GM23338 (cell line): ENCODE measurements around the gene CDK11A. TPM values are rescaled to one million over a fixed set of nuclear protein-coding genes. Genes with fewer than 3 reads are reported as not detected.

Experiments used
- ATAC-seq: fragments of 200-7000 bp; cut with Tn5 transposase; 3 replicates; pipeline ENCODE4 v1.9.1; 2020
- DNase-seq: peaks from one replicate; pipeline ENCODE4 v3.0.0-alpha.2; 2015; ENCODE audit warnings: low spot score
- H2AFZ ChIP-seq: fragments of 200-600 bp; sonication (generic); 2 replicates; pipeline ENCODE4 v1.8.0; 2016; ENCODE audit warnings: antibody characterized with exemption, mild to moderate bottlenecking, moderate library complexity
- H3F3A ChIP-seq: fragments of 200-600 bp; sonication (generic); replicated peaks from 2 replicates; pipeline ENCODE4 v1.8.0; 2017; ENCODE audit warnings: antibody characterized with exemption, mixed run types, low read depth
- H3K27ac ChIP-seq: fragments of 200-600 bp; sonication (generic); 2 replicates; pipeline ENCODE4 v1.6.1; 2016; ENCODE audit warnings: low read depth
- H3K27me3 ChIP-seq: fragments of 200-600 bp; sonication (generic); 2 replicates; pipeline ENCODE4 v1.8.0; 2016; ENCODE audit warnings: mild to moderate bottlenecking, mixed run types, moderate library complexity; ENCODE audit not compliant: insufficient read depth
- H3K36me3 ChIP-seq: fragments of 200-600 bp; sonication (generic); 2 replicates; pipeline ENCODE4 v1.8.0; 2016; ENCODE audit warnings: mild to moderate bottlenecking; ENCODE audit not compliant: insufficient read depth
- H3K4me1 ChIP-seq: fragments of 200-600 bp; sonication (generic); 2 replicates; pipeline ENCODE4 v1.8.0; 2016; ENCODE audit warnings: mild to moderate bottlenecking, moderate library complexity; ENCODE audit not compliant: insufficient read depth
- H3K4me2 ChIP-seq: fragments of 200-600 bp; sonication (generic); 2 replicates; pipeline ENCODE4 v1.7.1; 2017; ENCODE audit warnings: mixed run types
- H3K4me3 ChIP-seq: fragments of 200-600 bp; sonication (generic); 2 replicates; pipeline ENCODE4 v1.6.1; 2016; ENCODE audit warnings: mixed run types
- H3K79me2 ChIP-seq: fragments of 200-600 bp; sonication (generic); replicated peaks from 2 replicates; pipeline ENCODE4 v1.8.0; 2017; ENCODE audit warnings: mild to moderate bottlenecking; ENCODE audit not compliant: insufficient read depth
- H3K9me2 ChIP-seq: fragments of 200-600 bp; sonication (generic); 2 replicates; pipeline ENCODE4 v1.8.0; 2017; ENCODE audit not compliant: insufficient read depth
- H4K20me1 ChIP-seq: fragments of 200-600 bp; sonication (generic); replicated peaks from 2 replicates; pipeline ENCODE4 v1.8.0; 2017; ENCODE audit warnings: mild to moderate bottlenecking; ENCODE audit not compliant: insufficient read depth
- H3K27ac Mint-ChIP-seq: 2 replicates; pipeline ENCODE4 v1.8.0; 2020; ENCODE audit warnings: inconsistent platforms, mild to moderate bottlenecking, moderate library complexity, mixed read lengths
- H3K27me3 Mint-ChIP-seq: 3 replicates; pipeline ENCODE4 v1.8.0; 2022; ENCODE audit warnings: low read depth, mild to moderate bottlenecking, moderate library complexity, mixed read lengths, inconsistent platforms; ENCODE audit not compliant: insufficient read depth, poor library complexity
- H3K36me3 Mint-ChIP-seq: 3 replicates; pipeline ENCODE4 v1.8.0; 2021; ENCODE audit warnings: low read depth, mild to moderate bottlenecking, inconsistent platforms, moderate library complexity, mixed read lengths
- H3K4me1 Mint-ChIP-seq: 3 replicates; pipeline ENCODE4 v1.8.0; 2020; ENCODE audit warnings: mild to moderate bottlenecking, inconsistent platforms, mixed read lengths
- H3K4me3 Mint-ChIP-seq: 3 replicates; pipeline ENCODE4 v1.8.0; 2021; ENCODE audit warnings: moderate library complexity, mild to moderate bottlenecking, inconsistent platforms, mixed read lengths
- H3K9me3 Mint-ChIP-seq: 3 replicates; pipeline ENCODE4 v1.8.0; 2020; ENCODE audit warnings: moderate library complexity, mild to moderate bottlenecking, inconsistent platforms, mixed read lengths
- CREB1 ChIP-seq: fragments of 250-450 bp; sonication (Bioruptor Pico); IDR thresholded peaks from 2 replicates; pipeline ENCODE4 v1.5.0; 2020; ENCODE audit warnings: low read depth, mild to moderate bottlenecking, moderate library complexity
- CTCF ChIP-seq, 2 experiments: fragments of 200-600 bp in 1 of 2; sonication (generic) in 1 of 2; conservative IDR thresholded peaks; 2 replicates each; pipeline versions ENCODE4 v1.5.1 to v1.6.1; 2016 to 2017; ENCODE audit warnings: antibody characterized with exemption in 2 of 2, low read depth in 2 of 2, mild to moderate bottlenecking in 2 of 2, moderate library complexity in 1 of 2
- EZH2 ChIP-seq: fragments of 200-600 bp; sonication (generic); IDR thresholded peaks from one replicate; pipeline ENCODE4 v1.8.0; 2017; ENCODE audit warnings: antibody characterized with exemption, mild to moderate bottlenecking, low read depth; ENCODE audit not compliant: unreplicated experiment
- EZH2phosphoT487 ChIP-seq: fragments of 200-600 bp; sonication (generic); IDR thresholded peaks from one replicate; pipeline ENCODE4 v1.8.1; 2018; ENCODE audit warnings: antibody characterized with exemption; ENCODE audit not compliant: unreplicated experiment
- NANOG ChIP-seq: IDR thresholded peaks from 2 replicates; pipeline ENCODE4 v1.6.1; 2016; ENCODE audit warnings: antibody characterized with exemption, borderline replicate concordance
- POLR2AphosphoS5 ChIP-seq: IDR thresholded peaks from 2 replicates; pipeline ENCODE4 v1.6.1; 2016; ENCODE audit warnings: antibody characterized with exemption, low read depth
- REST ChIP-seq: IDR thresholded peaks from one replicate; pipeline ENCODE4 v1.6.1; 2018; ENCODE audit warnings: antibody characterized with exemption; ENCODE audit not compliant: unreplicated experiment
- STAT1 ChIP-seq: IDR thresholded peaks from one replicate; pipeline ENCODE4 v1.6.1; 2016; ENCODE audit warnings: antibody characterized with exemption; ENCODE audit not compliant: unreplicated experiment
- ZNF331 ChIP-seq: fragments of 250-450 bp; sonication (Bioruptor Pico); IDR thresholded peaks from 2 replicates; pipeline ENCODE4 v1.5.0; 2020; ENCODE audit warnings: low read depth, mild to moderate bottlenecking, moderate library complexity
- polyA plus RNA-seq: library from polyadenylated mRNA; unstranded; fragments of >200 nt; fragmentation: Nextera tagmentation; extraction: Ambion mirVana; gene quantifications from 2 replicates; pipeline ENCODE4 v1.2.1, GENCODE V29; 2016
- total RNA-seq: library from RNA; depleted of rRNA; stranded (reverse); fragments of >200 nt; shearing (Covaris generic); gene quantifications from 2 replicates; pipeline ENCODE4 v1.2.3, GENCODE V29; 2014
- TF ChIP-seq, protein P1 (sequence below): fragments of 250-450 bp; sonication (Bioruptor Pico); IDR thresholded peaks from 2 replicates; pipeline ENCODE4 v1.5.0; 2020; ENCODE audit warnings: mild to moderate bottlenecking, moderate library complexity

CDK11A gene
- total and polyA plus RNA-seq, 2 experiments from 2014 or later: 22.8 to 72.6 TPM

DNA sequence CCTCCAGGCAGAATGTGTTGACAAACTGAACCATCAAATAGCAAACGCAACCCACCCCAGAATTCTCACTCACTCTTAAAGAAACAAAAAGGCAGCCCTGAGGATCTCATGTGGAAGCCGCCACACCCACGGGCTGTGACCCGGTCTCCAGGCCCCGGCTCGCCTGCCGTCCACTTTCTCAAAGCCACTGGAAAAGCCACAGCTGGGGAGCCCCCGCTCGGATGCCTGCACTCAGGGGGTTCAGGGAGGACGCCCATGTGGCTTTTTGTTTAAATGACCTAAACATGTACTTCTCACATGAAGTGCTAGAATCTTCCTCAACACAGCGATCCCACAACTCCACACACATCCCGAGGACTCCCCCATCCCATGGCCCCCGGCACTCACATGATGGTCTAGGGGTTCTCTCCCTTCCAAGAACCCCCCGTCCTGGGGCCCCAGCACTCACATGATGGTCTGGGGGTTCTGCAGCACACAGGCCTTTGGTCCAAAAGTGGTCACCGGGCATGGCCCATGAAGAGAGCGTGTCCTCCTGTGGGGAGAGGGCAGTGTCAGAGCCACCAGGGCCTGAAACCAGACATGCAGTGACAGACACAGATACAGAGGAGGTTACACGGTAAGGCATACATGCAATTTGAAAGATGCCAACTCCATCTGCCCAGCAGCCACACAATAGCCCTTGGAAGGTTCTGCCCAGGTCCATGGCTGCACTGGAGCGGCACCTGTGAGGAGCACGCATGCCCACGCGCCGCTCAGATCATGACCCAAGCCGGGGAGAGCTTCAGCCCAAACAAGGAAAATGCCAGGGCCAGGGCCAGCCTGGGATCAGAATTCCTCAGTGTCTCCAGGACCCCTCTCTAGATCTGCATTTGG is 37.6 kb upstream of the CDK11A start (continued):
- TF ChIP-seq, protein P1, sequence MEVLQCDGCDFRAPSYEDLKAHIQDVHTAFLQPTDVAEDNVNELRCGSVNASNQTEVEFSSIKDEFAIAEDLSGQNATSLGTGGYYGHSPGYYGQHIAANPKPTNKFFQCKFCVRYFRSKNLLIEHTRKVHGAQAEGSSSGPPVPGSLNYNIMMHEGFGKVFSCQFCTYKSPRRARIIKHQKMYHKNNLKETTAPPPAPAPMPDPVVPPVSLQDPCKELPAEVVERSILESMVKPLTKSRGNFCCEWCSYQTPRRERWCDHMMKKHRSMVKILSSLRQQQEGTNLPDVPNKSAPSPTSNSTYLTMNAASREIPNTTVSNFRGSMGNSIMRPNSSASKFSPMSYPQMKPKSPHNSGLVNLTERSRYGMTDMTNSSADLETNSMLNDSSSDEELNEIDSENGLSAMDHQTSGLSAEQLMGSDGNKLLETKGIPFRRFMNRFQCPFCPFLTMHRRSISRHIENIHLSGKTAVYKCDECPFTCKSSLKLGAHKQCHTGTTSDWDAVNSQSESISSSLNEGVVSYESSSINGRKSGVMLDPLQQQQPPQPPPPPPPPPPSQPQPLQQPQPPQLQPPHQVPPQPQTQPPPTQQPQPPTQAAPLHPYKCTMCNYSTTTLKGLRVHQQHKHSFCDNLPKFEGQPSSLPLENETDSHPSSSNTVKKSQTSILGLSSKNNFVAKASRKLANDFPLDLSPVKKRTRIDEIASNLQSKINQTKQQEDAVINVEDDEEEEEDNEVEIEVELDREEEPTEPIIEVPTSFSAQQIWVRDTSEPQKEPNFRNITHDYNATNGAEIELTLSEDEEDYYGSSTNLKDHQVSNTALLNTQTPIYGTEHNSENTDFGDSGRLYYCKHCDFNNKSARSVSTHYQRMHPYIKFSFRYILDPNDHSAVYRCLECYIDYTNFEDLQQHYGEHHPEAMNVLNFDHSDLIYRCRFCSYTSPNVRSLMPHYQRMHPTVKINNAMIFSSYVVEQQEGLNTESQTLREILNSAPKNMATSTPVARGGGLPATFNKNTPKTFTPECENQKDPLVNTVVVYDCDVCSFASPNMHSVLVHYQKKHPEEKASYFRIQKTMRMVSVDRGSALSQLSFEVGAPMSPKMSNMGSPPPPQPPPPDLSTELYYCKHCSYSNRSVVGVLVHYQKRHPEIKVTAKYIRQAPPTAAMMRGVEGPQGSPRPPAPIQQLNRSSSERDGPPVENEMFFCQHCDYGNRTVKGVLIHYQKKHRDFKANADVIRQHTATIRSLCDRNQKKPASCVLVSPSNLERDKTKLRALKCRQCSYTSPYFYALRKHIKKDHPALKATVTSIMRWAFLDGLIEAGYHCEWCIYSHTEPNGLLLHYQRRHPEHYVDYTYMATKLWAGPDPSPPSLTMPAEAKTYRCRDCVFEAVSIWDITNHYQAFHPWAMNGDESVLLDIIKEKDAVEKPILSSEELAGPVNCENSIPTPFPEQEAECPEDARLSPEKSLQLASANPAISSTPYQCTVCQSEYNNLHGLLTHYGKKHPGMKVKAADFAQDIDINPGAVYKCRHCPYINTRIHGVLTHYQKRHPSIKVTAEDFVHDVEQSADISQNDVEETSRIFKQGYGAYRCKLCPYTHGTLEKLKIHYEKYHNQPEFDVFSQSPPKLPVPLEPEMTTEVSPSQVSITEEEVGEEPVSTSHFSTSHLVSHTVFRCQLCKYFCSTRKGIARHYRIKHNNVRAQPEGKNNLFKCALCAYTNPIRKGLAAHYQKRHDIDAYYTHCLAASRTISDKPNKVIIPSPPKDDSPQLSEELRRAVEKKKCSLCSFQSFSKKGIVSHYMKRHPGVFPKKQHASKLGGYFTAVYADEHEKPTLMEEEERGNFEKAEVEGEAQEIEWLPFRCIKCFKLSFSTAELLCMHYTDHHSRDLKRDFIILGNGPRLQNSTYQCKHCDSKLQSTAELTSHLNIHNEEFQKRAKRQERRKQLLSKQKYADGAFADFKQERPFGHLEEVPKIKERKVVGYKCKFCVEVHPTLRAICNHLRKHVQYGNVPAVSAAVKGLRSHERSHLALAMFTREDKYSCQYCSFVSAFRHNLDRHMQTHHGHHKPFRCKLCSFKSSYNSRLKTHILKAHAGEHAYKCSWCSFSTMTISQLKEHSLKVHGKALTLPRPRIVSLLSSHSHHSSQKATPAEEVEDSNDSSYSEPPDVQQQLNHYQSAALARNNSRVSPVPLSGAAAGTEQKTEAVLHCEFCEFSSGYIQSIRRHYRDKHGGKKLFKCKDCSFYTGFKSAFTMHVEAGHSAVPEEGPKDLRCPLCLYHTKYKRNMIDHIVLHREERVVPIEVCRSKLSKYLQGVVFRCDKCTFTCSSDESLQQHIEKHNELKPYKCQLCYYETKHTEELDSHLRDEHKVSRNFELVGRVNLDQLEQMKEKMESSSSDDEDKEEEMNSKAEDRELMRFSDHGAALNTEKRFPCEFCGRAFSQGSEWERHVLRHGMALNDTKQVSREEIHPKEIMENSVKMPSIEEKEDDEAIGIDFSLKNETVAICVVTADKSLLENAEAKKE (CRISPR knock-in tag): no peak
- TF ChIP-seq NANOG (no peak), EZH2phosphoT487 (no peak), CTCF (conservative IDR thresholded peaks at IDR 0.05; ENCODE audit: low read depth in 2 of 2) (no peak)

DNA sequence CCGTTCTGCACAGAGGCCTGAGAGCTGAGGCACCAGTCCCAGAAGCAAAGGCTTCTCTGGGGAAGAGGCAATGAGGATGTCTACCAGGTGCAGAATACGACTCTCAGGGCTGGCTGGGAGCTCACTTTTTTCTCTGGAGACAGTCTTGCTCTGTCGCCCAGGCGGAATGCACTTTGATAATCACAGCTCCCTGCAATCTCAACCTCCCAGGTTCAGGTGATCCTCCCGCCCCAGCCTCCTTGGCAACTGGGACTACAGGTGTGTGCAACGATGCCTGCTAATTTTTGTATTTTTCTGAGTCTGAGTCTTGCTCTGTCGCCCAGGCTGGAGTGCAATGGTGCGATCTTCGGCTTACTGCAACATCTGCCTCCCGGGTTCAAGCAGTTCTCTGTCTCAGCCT is 36.6 kb upstream of the CDK11A start:
- no peaks in the 10 kb centered on the region for H3K4me1 Mint-ChIP-seq
- no peak overlapping the region for H3K27ac ChIP-seq
- DNase-seq (no peak), ATAC-seq (no peak)
- peaks cover 26% of the 10 kb centered on the region for H3K36me3 ChIP-seq
- peaks cover 27% of the 10 kb centered on the region for H4K20me1 ChIP-seq
- H2AFZ ChIP-seq: no peak overlapping the region
- no peak overlapping the region for H3K4me3 Mint-ChIP-seq
- H3K9me3 Mint-ChIP-seq: no peaks in the 10 kb centered on the region
- no peaks in the 10 kb centered on the region for H3K9me2 ChIP-seq
- peaks cover 14% of the 10 kb centered on the region for H3K27me3 Mint-ChIP-seq
- H3F3A ChIP-seq: no peaks in the 10 kb centered on the region
- no peaks in the 10 kb centered on the region for H3K27me3 ChIP-seq
- H3K79me2 ChIP-seq: peaks cover 53% of the 10 kb centered on the region
- H3K4me1 ChIP-seq: no peaks in the 10 kb centered on the region
- H3K4me2 ChIP-seq: no peak overlapping the region
- H3K36me3 Mint-ChIP-seq: peaks cover 78% of the 10 kb centered on the region
- no peak overlapping the region for H3K27ac Mint-ChIP-seq
- no peak overlapping the region for H3K4me3 ChIP-seq
- no peak for TF ChIP-seq CREB1 (CRISPR knock-in tag)
- TF ChIP-seq EZH2phosphoT487: no peak
- TF ChIP-seq REST: no peak
- no peak for TF ChIP-seq ZNF331 (CRISPR knock-in tag)
- TF ChIP-seq CTCF (conservative IDR thresholded peaks at IDR 0.05; ENCODE audit: low read depth in 2 of 2): no peak
- no peak for TF ChIP-seq EZH2
- no peak for TF ChIP-seq POLR2AphosphoS5
- no peak for TF ChIP-seq STAT1
